ENCODE data around the gene SLCO2A1. TPM values are rescaled to one million over a fixed set of nuclear protein-coding genes. Genes with fewer than 3 reads are reported as not detected.

SLCO2A1 gene
- total RNA-seq, 2 donors from 2014 or later = 7.0 to 17.5 TPM

- 83 to 91% methylated on average over 6 to 7 of the region's 7 CpGs for WGBS, 2 donors
- DNase-seq (no peak), ATAC-seq (no peak)
- Histone ChIP-seq H3K27me3 (no peaks in the 10 kb centered on the region), H3K27ac (no peak overlapping the region), H3K4me3 (no peak overlapping the region), H3K9me3 (no peaks in the 10 kb centered on the region), H3K4me1 (peaks cover 41% of the 10 kb centered on the region), H3K36me3 (replicated peaks in 1 of 2; ENCODE audit: insufficient read depth in 1 of 2, low read depth in 2 of 2) (no peaks in the 10 kb centered on the region)
- intact Hi-C loops (cut with DNase I) = no loop called here
- TF ChIP-seq POLR2A (IDR thresholded peaks at IDR 0.05) = no peak
Measured at GRCh38 chr3:134061401-134061800, 31.7 kb upstream of the SLCO2A1 start.

DNA sequence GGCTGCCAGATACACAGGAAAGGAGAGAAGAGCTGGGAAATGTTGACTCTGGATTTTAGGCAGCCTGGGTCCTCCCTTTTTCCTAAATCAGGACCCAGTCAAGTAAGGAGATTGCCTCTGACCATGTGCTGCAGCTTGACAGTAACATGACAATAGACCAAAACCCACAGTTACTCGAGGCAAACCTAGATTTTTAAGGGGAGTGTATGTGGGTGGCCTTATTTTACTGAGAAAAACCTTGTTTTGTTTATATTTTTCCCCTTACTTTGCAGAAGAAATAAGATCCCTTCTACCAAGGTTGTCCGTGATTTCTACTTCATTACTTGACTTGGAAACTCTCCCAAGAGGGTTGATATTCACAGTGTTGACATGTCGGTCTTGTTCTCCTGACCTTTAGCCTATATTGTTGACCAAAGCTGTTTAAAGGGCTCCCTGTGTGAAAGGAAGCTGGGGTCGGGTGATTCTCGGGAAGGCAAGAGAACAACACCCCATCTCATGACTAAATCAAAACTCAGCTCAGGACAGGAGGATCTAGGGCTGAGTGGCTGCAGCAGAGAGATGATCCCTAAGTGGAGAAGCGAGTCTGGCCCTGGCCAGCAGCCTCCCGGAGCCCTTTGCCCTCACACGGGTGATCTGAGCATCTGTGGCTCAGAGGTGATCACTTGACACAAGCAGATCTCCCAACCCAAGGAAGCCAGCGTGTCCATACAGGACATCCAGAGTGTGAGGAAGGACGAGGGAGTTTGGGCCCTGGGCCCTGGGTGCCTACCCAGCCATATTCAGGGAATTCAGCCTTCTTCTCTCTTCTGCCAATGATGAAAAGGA lies 31.0 kb upstream of the SLCO2A1 start:
- ATAC-seq (peak; percentile 53), DNase-seq (no peak)
- Histone ChIP-seq H3K4me1 (peaks cover 41% of the 10 kb centered on the region), H3K9me3 (no peaks in the 10 kb centered on the region), H3K27me3 (no peaks in the 10 kb centered on the region), H3K4me3 (no peak overlapping the region), H3K36me3 (replicated peaks in 1 of 2; ENCODE audit: insufficient read depth in 1 of 2, low read depth in 2 of 2) (no peaks in the 10 kb centered on the region), H3K27ac (no peak overlapping the region)
- intact Hi-C loops (cut with DNase I) = no loop called here
- TF ChIP-seq, protein P1, sequence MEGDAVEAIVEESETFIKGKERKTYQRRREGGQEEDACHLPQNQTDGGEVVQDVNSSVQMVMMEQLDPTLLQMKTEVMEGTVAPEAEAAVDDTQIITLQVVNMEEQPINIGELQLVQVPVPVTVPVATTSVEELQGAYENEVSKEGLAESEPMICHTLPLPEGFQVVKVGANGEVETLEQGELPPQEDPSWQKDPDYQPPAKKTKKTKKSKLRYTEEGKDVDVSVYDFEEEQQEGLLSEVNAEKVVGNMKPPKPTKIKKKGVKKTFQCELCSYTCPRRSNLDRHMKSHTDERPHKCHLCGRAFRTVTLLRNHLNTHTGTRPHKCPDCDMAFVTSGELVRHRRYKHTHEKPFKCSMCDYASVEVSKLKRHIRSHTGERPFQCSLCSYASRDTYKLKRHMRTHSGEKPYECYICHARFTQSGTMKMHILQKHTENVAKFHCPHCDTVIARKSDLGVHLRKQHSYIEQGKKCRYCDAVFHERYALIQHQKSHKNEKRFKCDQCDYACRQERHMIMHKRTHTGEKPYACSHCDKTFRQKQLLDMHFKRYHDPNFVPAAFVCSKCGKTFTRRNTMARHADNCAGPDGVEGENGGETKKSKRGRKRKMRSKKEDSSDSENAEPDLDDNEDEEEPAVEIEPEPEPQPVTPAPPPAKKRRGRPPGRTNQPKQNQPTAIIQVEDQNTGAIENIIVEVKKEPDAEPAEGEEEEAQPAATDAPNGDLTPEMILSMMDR (IDR thresholded peaks at IDR 0.05) = no peak
- TF ChIP-seq POLR2A (IDR thresholded peaks at IDR 0.05) = no peak
- 45 to 58% methylated on average over 8 to 10 of the region's 10 CpGs for whole genome bisulfite sequencing, 2 donors

GRCh38 chr3:134059671-134060560 lies 30.2 kb upstream of the SLCO2A1 start:
- no peak for ATAC-seq

DNA sequence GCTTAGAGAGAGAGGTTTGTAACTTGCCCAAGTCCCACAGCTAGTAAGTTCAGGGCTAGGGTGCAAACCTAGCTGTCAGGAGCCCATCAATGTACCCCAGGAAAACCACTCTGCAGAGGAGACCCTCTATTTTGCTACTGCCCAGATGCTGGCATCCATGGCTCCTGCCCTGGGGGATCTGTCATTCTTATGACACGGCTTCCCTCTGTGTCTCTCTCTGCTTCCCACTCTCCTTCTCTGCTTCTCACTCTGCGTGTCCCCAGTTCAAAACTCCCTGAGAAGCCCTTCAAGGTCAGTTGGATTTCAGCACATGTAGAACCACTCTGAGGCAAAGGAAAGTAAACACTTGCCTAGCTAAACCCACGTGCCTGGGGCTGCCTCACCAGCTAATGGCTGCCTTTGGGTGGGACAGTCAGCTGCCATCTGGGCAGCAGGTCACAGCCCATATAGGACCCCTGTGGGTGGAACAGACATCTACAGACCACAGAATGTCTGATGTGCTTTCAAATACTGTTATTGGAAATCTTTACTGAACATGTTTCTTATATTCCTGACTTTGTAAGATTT lies 29.4 kb upstream of the SLCO2A1 start:
- intact Hi-C loops (cut with DNase I) = no loop called here
- 43 to 44% methylated on average over 3 of the region's 3 CpGs for WGBS, 2 donors
- Histone ChIP-seq H3K4me3 (no peak overlapping the region), H3K27ac (no peak overlapping the region), H3K9me3 (no peaks in the 10 kb centered on the region), H3K36me3 (replicated peaks in 1 of 2; ENCODE audit: insufficient read depth in 1 of 2, low read depth in 2 of 2) (no peaks in the 10 kb centered on the region), H3K4me1 (peaks cover 41% of the 10 kb centered on the region), H3K27me3 (no peaks in the 10 kb centered on the region)
- ATAC-seq (peak; percentile 23), DNase-seq (peak in 1 of 4 donors; percentile 43)
- TF ChIP-seq, protein P1 (IDR thresholded peaks at IDR 0.05) = no peak
- TF ChIP-seq POLR2A (IDR thresholded peaks at IDR 0.05) = no peak

More at GRCh38 chr3:134059671-134060560, 30.2 kb upstream of the SLCO2A1 start:
- TF ChIP-seq POLR2A (IDR thresholded peaks at IDR 0.05) = no peak
- TF ChIP-seq, protein P1 (IDR thresholded peaks at IDR 0.05) = no peak
- intact Hi-C loops (cut with DNase I) = no loop called here
- Histone ChIP-seq H3K27me3 (no peaks in the 10 kb centered on the region), H3K4me1 (peaks cover 41% of the 10 kb centered on the region), H3K27ac (no peak overlapping the region), H3K4me3 (no peak overlapping the region), H3K36me3 (replicated peaks in 1 of 2; ENCODE audit: insufficient read depth in 1 of 2, low read depth in 2 of 2) (no peaks in the 10 kb centered on the region), H3K9me3 (no peaks in the 10 kb centered on the region)
- DNase-seq = no peak
- WGBS, 2 donors = 48 to 52% methylated on average over 7 to 9 of the region's 9 CpGs

GRCh38 chr3:134057654-134058110 lies 28.0 kb upstream of the SLCO2A1 start:
- intact Hi-C loops (cut with DNase I) = no loop called here
- peaks cover 41% of the 10 kb centered on the region for H3K4me1 ChIP-seq
- TF ChIP-seq POLR2A (IDR thresholded peaks at IDR 0.05) = no peak
- TF ChIP-seq, protein P1 (IDR thresholded peaks at IDR 0.05) = no peak
- H3K27ac ChIP-seq = no peak overlapping the region
- no peak overlapping the region for H3K4me3 ChIP-seq
- no peaks in the 10 kb centered on the region for H3K27me3 ChIP-seq
- H3K9me3 ChIP-seq = no peaks in the 10 kb centered on the region
- no peaks in the 10 kb centered on the region for H3K36me3 ChIP-seq (replicated peaks in 1 of 2; ENCODE audit: insufficient read depth in 1 of 2, low read depth in 2 of 2)
- WGBS, 2 donors = 49 to 73% methylated on average over 7 of the region's 7 CpGs
- ATAC-seq = peak; percentile 49
- DNase-seq = peak; percentile 40 to 71 (median 54)

Data from body of pancreas (tissue), 4 donors.